Loucy (cell line): ENCODE measurements around the gene DMBX1.

ENCODE experiments used
- CTCF ChIP-seq: fragments of 200-600 bp; sonication (generic); conservative IDR thresholded peaks from 2 replicates; pipeline ENCODE4 v1.5.1; 2014; ENCODE audit warnings: mild to moderate bottlenecking, antibody characterized with exemption, low read length
- EZH2phosphoT487 ChIP-seq: fragments of 200-600 bp; IDR thresholded peaks from 2 replicates; pipeline ENCODE4 v1.6.1; 2018; ENCODE audit warnings: antibody characterized with exemption, mild to moderate bottlenecking, moderate library complexity, borderline replicate concordance

GRCh38 chr1:46444466-46444865 lies 45.2 kb upstream of the DMBX1 start:
- TF ChIP-seq CTCF = no peak
- TF ChIP-seq EZH2phosphoT487 = no peak
